NT2/D1 (cell line): ENCODE data around the gene TSC22D3.

Experiments used
- DNase-seq: peaks from one replicate; pipeline ENCODE4 v3.0.0-alpha.2; 2011; ENCODE audit warnings: low read depth, low spot score
- H3K27me3 ChIP-seq: 2 replicates; pipeline ENCODE4 v1.6.0; 2011; ENCODE audit warnings: mild to moderate bottlenecking; ENCODE audit not compliant: insufficient read length, insufficient read depth
- H3K36me3 ChIP-seq: 2 replicates; pipeline ENCODE4 v1.6.1; 2011; ENCODE audit warnings: mild to moderate bottlenecking, low read length, mixed read lengths; ENCODE audit not compliant: insufficient read depth, insufficient read length
- H3K4me1 ChIP-seq: 2 replicates; pipeline ENCODE4 v1.5.1; 2011; ENCODE audit not compliant: insufficient read depth, insufficient read length
- H3K4me3 ChIP-seq: 2 replicates; pipeline ENCODE4 v1.5.1; 2011; ENCODE audit warnings: low read depth; ENCODE audit not compliant: insufficient read length
- H3K9ac ChIP-seq: 2 replicates; pipeline ENCODE4 v1.6.0; 2011; ENCODE audit warnings: low read depth; ENCODE audit not compliant: insufficient read length
- H3K9me3 ChIP-seq: 2 replicates; pipeline ENCODE4 v1.5.1; 2011; ENCODE audit warnings: mild to moderate bottlenecking, low read length; ENCODE audit not compliant: insufficient read depth
- SUZ12 ChIP-seq: IDR thresholded peaks from 2 replicates; pipeline ENCODE4 v1.6.1; 2011; ENCODE audit not compliant: insufficient read length, insufficient read depth; ENCODE audit errors: extremely low read depth
- YY1 ChIP-seq: IDR thresholded peaks from 2 replicates; pipeline ENCODE4 v1.6.1; 2011; ENCODE audit not compliant: insufficient read length, insufficient read depth
- ZNF274 ChIP-seq: IDR thresholded peaks from 2 replicates; pipeline ENCODE4 v1.6.1; 2011; ENCODE audit warnings: mild to moderate bottlenecking, low read depth, low read length

The TSC22D3 gene

GRCh38 chrX:107769581-107770317 is 5.8 kb downstream of the TSC22D3 start:
- H3K36me3 ChIP-seq = no peaks in the 10 kb centered on the region
- no peaks in the 10 kb centered on the region for H3K9me3 ChIP-seq
- H3K27me3 ChIP-seq = peaks cover 12% of the 10 kb centered on the region
- H3K4me3 ChIP-seq = no peak overlapping the region
- H3K9ac ChIP-seq = no peak overlapping the region
- TF ChIP-seq SUZ12 (no peak), YY1 (no peak), ZNF274 (no peak)
- no peak for DNase-seq
- H3K4me1 ChIP-seq = peaks cover 5% of the 10 kb centered on the region

GRCh38 chrX:107768051-107768450 is 7.5 kb downstream of the TSC22D3 start:
- TF ChIP-seq SUZ12 = no peak
- no peak for TF ChIP-seq ZNF274
- no peak for TF ChIP-seq YY1
- H3K9ac ChIP-seq = no peak overlapping the region
- no peaks in the 10 kb centered on the region for H3K9me3 ChIP-seq
- no peaks in the 10 kb centered on the region for H3K4me1 ChIP-seq
- H3K36me3 ChIP-seq = no peaks in the 10 kb centered on the region
- no peak overlapping the region for H3K4me3 ChIP-seq
- no peaks in the 10 kb centered on the region for H3K27me3 ChIP-seq
- no peak for DNase-seq

- Histone ChIP-seq H3K9me3 (no peaks in the 10 kb centered on the region), H3K4me3 (no peak overlapping the region), H3K4me1 (no peaks in the 10 kb centered on the region), H3K36me3 (no peaks in the 10 kb centered on the region), H3K27me3 (no peaks in the 10 kb centered on the region), H3K9ac (no peak overlapping the region)
- DNase-seq = no peak
- TF ChIP-seq ZNF274 (no peak), YY1 (no peak), SUZ12 (no peak)
Observed at GRCh38 chrX:107766470-107767150, 9.0 kb downstream of the TSC22D3 start.

GRCh38 chrX:107764845-107765608 is 10.6 kb downstream of the TSC22D3 start:
- no peaks in the 10 kb centered on the region for H3K4me1 ChIP-seq
- H3K9ac ChIP-seq = no peak overlapping the region
- no peak for DNase-seq
- no peaks in the 10 kb centered on the region for H3K9me3 ChIP-seq
- H3K36me3 ChIP-seq = no peaks in the 10 kb centered on the region
- no peak overlapping the region for H3K4me3 ChIP-seq
- no peaks in the 10 kb centered on the region for H3K27me3 ChIP-seq
- TF ChIP-seq YY1 (no peak), SUZ12 (no peak), ZNF274 (no peak)

- Histone ChIP-seq H3K36me3 (no peaks in the 10 kb centered on the region), H3K4me1 (no peaks in the 10 kb centered on the region), H3K9me3 (no peaks in the 10 kb centered on the region), H3K9ac (no peak overlapping the region), H3K4me3 (no peak overlapping the region), H3K27me3 (no peaks in the 10 kb centered on the region)
- no peak for DNase-seq
- no peak for TF ChIP-seq SUZ12
- no peak for TF ChIP-seq YY1
- no peak for TF ChIP-seq ZNF274
Observed at GRCh38 chrX:107763647-107764046, 11.9 kb downstream of the TSC22D3 start.

GRCh38 chrX:107760304-107761077 is 15.1 kb downstream of the TSC22D3 start:
- TF ChIP-seq SUZ12 (no peak), ZNF274 (no peak), YY1 (no peak)
- Histone ChIP-seq H3K27me3 (no peaks in the 10 kb centered on the region), H3K4me3 (no peak overlapping the region), H3K9me3 (no peaks in the 10 kb centered on the region), H3K4me1 (peaks cover 4% of the 10 kb centered on the region), H3K36me3 (no peaks in the 10 kb centered on the region), H3K9ac (no peak overlapping the region)
- DNase-seq = no peak
